GM12874 (cell line): ENCODE data around the gene LSAMP.

Source experiments
- CTCF ChIP-seq: IDR thresholded peaks from 2 replicates; pipeline ENCODE4 v1.5.1; 2011; ENCODE audit warnings: low read depth, mild to moderate bottlenecking, control low read depth, low read length, moderate library complexity; ENCODE audit not compliant: insufficient read depth

Gene LSAMP

GRCh38 chr3:115814006-115814405, 631.3 kb downstream of the LSAMP start:
- no peak for TF ChIP-seq CTCF

DNA sequence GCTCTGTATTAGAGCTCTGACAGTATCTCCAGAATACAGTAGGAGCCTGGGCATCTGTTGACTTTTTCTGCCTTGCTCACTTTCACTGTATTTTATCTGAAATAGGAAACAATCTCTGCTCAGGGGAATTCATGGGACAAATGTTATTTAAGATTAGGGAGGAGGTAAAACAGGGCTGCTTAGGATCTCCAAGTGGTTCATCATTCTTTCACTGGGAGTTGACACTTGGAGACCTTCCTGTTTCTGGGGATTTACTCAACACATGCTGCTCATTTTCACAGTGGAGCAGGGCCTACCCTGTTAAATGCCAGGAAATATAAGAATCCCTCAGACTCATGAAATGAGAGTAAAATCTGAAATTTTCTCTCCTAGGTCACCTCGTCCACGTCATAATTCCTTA, 636.5 kb downstream of the LSAMP start:
- no peak for TF ChIP-seq CTCF

- TF ChIP-seq CTCF = no peak
These were observed 637.0 kb downstream of the LSAMP start for GRCh38 chr3:115808244-115808643.

- no peak for TF ChIP-seq CTCF
These were observed 638.8 kb downstream of the LSAMP start for GRCh38 chr3:115806501-115806900.

DNA sequence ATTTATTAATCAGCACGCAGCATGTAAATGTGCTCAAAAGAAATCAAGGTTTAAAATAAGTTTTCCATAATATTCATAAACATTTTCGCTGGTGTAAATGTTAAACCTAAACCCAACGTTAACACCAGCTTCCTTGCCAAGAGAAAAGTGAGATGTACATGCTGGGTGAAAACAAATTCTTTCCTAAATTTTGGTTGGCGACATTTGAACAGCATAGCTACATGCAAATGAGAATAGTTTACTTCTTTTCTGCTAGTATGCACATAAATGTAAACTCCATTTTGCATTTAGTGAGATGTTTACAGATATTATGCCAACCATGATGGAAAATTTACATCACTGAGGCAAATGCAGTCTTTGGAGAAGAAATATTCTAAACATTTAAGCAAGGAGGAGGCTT, 639.8 kb downstream of the LSAMP start:
- no peak for TF ChIP-seq CTCF

DNA sequence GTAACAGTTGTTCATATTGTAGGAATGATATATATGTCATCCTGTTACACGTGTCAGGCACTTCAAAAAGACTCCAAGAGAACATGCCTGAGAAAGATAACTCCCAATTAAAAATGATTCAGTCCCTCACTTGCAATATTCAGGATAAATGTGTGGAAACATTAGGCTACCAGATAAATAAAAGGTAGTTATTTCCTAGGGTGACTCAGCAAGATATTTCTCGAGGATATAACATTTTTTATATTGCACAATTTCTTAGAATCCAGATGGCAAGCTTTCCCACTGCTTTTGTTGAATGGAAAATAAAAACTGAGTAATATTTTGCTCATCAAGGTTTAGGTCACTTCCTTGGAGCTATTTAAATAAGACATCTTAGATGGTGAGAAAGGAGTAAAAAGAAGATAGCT, 640.6 kb downstream of the LSAMP start:
- TF ChIP-seq CTCF = no peak

DNA sequence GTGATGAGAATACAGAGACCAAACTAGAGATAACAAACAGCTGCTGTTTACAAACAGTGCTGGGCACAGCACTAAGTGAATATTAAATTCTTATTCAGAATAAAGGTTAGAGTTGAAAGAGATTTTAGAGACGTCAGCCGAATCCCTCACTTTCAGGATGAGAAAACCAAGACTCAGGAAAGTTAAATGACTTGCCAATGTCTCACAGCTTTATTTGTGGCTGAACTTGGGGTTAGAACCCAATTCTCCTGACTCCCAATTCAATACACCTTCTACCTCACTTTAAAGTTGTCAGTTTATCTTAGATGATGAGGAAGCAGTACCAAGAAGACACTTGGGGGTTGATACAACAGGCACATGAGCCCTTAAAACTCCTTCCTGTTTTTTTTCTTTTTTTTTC, 641.1 kb downstream of the LSAMP start:
- no peak for TF ChIP-seq CTCF

DNA sequence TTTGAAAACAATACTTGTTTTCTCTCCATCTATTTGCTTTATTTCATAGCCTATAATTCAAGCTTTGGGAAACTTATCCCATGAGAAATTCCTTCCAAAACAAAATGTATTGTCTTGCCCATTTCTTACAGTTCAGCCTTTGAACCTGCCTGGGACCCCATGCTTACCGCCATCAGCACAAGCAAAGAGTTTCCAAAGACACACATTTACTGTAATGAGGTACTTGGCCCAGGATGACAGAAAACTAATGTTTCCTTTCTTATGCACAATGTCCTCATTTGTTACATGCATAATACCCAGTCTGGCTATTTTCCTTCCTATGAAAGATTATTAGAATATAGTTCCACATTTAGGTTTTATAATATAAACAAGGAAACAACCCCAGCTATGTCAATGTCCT, 641.6 kb downstream of the LSAMP start:
- TF ChIP-seq CTCF = no peak
